GM10847 (cell line): ENCODE measurements around the gene NOP56.

Experiments
- POLR2A ChIP-seq: IDR thresholded peaks from 2 replicates; pipeline ENCODE4 v1.6.1; 2011; ENCODE audit not compliant: insufficient read length; ENCODE audit errors: extremely low read depth

The NOP56 gene

DNA sequence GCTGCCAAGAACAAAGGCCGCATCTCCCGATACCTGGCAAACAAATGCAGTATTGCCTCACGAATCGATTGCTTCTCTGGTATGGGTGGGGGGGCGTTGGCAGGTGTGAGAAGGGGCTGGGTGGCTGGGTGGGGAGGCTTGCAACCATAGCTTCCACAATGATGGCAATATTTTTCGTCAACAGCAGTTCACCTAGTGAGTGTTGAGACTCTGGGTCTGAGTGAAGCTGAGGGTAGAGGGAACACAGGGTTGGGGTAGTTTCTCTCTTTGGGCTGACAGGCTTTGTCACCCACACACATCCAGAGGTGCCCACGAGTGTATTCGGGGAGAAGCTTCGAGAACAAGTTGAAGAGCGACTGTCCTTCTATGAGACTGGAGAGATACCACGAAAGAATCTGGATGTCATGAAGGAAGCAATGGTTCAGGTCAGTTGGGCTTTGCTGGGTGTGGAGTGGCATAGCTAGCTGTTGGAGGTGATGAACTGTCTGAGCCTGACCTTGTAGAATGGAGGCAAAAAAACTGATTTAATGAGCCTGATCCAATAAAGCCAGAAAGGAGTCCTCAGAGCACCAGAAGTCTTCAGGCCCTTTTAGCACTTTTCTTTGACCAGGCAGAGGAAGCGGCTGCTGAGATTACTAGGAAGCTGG lies 4.2 kb downstream of the NOP56 start:
- TF ChIP-seq POLR2A, result no peak

DNA sequence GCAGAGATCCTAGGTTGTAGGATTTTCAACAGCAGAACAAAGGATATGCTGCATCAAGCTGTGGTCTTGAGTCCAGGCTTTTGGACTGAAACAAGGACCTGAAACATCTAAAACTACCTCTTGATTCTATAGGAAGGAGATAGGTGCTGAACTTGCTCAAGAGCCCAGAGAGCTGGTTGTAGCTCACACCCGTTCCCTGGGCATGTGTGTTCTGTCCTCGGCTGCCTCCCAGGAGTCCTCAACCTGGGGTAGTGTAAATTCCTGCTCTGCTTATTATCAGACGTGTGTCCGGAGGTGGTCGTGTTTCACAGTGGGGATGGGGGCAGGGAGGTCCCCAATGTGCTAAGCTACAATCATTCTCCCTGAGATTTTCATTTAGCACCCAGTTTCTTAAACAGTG lies 4.8 kb downstream of the NOP56 start:
- TF ChIP-seq POLR2A, result no peak

DNA sequence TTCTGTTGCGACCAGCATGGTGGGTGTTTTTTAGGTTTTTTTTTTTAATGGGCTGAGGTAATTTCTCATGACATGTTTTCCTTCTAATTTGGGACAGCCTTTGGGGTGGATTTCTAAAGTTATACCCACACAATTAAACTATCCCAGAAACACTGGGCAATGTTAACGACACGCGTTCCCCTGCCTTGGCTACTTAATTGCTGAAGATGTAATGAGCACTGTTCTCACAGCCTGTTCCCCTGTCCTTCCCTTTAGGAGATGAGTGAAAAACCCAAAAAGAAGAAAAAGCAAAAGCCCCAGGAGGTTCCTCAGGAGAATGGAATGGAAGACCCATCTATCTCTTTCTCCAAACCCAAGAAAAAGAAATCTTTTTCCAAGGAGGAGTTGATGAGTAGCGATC lies 5.2 kb downstream of the NOP56 start:
- no peak for TF ChIP-seq POLR2A

DNA sequence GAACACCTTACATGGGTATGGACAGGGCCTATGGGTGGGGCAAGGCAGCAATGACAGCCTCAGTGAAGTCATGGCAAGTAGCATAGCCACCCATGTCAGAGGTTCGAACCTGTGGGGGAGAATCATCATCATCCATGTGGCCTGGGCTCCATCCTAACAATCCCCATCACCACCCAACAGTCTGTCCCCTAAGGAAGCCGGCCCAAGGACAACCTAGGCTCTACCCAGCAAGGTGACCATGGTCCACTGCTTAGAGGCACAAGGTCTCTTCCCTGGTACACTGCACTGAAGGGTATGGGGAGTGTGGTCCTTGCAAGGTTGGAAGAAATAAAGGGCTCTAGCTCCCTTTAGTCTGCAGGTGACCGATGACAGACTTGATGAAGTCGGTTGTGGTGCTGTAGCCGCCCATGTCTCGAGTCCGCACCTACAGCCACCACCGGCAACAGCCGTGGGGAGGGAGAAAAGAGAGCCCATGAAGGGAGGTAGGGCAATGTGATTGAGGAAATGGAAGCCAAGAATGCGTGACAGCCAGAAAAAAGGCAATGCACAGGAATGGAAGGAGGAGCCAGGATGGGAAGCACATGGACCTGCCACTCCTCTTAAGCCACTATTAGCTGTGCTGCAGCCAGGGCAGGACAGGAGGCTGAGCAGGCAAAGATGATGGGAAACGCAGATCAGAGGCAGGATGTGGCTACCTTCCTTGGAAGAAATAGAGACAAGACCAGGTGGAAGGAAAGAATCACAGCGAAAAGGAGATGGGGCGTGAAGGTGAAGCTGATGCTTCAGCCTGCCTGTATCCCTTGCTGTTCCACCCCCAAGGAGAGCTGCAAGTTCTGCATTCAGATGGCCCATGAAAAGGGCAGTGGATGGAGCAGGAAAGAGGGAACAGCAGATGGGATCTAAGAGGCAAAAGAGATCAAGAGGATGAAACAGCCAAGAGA lies 6.3 kb downstream of the NOP56 start:
- no peak for TF ChIP-seq POLR2A

DNA sequence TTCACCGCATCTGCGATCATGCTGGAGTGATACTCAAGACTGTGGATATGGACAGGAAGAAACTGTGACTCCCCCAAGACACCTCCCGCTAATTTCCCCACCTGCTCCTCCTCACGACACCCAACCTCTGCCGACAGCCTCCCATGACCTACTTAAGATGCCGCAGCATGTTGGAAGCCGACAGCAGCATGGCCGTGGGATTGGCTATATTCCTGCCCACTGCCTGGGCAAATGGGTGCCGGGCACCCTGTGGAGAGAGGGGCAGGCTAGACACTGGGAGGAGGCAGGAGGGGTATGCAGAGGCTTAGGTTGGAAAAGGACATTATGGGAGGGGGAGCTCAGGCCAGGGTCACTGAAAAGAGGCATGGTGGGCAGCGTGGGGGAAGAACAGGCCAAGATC lies 7.1 kb downstream of the NOP56 start:
- TF ChIP-seq POLR2A, result no peak

DNA sequence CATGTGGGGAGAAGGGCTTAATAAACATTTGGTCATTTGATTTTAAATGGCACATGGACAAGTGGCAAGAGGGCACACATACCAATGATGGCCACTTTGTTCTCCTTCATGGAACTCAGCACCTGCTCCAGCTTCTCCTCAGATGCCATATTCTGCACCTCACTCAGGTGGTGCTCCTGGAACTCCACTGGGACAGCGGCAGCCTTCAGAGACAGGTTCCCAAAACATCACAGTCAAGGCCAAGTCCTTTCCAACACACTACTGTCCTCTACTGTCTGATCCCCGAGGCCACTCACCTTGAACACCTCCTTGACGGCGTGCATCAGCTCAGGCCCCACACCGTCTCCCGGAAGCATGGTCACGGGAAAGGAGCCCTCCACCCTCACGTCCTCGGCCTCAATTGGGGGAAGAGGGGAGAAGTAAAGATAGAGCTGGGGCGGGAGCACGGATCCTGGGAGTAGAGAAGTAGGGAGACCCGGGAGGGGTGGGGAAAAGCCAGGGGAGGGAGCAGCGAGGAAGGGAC lies 11.0 kb downstream of the NOP56 start:
- no peak for TF ChIP-seq POLR2A

DNA sequence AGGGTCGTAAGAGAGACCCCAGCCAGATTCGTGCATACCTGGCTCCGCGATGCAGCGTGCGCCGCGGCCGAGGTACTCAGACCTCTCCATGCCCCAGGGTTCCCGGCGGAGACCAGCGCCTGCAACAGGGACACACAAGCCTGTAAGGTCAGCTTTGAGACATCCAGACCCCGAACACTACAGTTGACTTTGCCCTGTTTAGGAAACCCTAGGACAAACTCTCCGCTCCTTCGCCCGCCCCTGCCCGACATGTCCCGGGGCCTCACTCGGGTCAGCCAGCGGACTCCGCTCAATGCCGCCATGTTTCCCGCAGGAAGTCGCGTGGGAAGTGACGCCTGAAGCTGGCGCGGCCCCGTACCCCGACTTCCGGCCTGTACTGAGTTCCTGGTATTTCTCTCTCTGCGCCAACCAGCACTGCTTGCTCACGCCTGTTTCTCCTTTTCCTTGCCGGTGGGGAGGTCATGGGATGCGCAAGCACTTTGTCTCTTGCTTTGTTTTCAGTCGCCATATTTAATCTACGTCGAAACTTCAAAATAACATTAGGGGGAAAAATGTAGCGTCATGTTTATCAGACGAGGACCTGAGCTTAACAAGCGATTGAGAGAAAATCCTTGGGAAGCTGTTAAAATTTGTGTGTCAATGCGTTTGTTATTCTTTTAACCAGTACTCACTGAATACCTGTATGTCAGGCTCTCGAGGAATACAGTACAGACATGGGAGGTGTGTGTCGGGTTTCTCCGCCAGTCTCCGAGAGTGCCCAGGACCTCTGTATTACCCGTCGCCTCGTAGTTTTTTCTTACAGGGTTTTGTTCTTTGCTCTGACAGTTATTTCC lies 11.7 kb downstream of the NOP56 start, which contains the start of gene IDH3B:
IDH3B (minus strand) TSS at position 330 of the 833 bp plus-strand sequence; CDS start at position 302, 28 bp downstream.
- peak; percentile 53 for TF ChIP-seq POLR2A

DNA sequence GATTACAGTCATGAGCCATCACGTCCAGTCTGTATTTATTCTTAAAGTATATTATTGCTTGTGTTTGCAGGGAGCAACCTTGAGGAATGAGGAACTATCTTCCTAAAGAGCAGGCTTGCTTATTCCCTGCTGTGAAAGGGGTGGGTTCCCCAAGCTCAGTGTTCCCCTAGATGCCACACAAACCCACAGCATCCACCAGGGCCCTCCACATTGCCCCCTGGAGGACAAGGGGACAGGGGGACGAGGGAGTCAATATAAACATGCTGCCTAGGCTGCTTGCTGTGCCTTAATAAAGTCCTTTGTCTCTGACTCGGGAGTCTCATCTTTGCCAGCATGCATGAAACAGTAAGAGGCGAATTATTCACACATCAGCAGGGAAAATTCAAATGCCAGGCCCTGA lies 19.5 kb downstream of the NOP56 start:
- no peak for TF ChIP-seq POLR2A

DNA sequence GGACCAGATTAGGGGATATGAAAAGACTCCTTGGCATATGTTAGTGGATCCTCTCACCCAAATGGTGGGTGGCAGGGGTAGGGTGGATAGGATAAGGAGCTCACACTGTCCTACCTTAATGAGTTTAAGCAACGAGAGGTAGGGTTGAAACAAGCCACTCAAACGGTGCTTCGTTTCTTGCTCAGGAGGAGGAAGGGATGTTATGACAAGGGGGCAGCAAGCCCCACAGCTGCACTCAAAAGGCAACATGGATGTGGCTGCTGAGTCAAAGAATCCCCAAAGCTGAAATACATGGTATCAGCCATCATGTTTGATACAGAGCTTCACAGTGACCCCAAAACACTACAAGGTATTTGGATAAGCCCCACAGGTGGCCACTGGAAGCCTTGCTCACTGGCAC lies 20.0 kb downstream of the NOP56 start:
- no peak for TF ChIP-seq POLR2A

DNA sequence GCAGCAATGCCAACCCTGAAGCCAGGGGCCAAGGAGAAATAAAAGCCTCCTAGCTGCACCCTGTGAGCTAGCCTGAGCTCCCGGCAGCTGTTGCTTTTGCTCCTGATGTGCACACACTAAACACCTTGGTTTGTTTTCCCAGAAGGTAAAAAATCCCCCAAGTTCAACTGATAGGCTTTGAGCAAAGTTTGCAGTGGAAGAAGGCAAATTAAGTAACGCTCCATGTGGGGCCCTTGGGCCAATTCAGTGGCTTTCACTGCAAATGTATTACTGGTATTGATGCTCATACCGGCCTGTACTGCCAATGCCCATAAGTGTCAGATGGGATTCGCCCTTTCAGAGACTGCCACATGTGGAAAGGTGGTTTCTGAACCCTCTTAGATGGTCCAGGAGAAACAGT lies 21.0 kb downstream of the NOP56 start:
- no peak for TF ChIP-seq POLR2A

DNA sequence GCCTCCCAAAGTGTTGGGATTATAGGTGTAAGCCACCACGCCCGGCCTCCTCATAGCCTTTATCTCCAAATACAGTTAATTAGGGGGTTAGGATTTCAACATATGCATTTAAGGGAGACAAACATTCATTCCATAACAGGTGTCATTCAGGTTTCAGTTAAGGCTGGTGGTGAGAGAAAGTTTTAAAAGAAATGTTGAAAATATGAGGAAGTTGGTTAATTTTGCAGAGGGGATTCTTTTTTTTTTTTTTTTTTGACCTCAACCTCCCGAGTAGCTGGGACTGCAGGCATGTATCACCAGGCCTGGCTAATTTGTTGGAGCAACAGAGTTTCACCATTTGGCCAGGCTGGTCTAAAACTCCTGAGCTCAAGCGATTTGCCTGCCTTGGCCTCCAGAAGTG lies 27.6 kb downstream of the NOP56 start:
- TF ChIP-seq POLR2A, result no peak

DNA sequence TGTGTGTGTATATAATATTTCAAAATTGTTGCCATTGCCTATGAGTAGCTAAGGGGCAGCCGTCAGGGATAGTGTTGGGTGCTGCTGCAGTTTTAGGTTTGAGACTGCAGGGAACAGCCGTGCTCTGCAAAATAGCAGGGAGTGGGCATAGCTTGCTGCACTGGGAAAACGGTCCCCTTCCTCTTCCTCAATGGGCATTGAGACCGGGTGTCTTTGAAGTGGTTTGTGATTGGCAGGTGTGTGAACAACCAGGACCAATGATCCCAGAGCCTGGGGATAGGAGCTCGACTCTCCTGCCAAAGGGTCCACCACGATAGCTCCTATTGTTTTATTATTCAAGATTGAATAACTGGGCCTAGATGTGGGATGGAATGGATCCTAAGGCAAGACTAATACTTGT lies 35.1 kb downstream of the NOP56 start:
- TF ChIP-seq POLR2A, result no peak

DNA sequence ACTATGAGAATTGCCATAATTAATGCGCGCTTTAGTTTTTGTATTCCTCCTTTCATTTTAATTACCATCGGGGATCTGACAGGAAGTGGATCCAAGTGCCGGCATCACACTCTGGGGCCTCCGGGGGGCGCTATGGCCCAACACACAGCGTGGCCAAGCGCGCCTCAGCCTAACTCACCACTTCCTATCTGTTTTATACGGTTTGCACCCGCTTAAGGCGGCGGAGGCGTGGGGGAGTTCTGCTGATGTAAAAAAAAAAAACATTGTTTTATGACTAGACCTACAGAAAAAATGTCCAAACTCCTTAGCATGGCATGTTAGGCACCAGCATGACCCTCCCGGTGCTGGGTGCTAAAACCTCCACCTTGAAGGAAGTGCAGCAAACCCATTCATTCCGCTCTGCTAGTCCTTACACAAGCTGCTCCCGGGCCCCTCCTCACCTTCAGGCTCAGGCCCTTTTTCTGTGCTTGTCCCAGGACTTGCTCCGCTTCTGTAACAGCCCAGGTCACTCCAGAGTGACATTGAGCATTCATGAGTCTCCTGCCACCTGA lies 35.7 kb downstream of the NOP56 start:
- TF ChIP-seq POLR2A, result no peak

DNA sequence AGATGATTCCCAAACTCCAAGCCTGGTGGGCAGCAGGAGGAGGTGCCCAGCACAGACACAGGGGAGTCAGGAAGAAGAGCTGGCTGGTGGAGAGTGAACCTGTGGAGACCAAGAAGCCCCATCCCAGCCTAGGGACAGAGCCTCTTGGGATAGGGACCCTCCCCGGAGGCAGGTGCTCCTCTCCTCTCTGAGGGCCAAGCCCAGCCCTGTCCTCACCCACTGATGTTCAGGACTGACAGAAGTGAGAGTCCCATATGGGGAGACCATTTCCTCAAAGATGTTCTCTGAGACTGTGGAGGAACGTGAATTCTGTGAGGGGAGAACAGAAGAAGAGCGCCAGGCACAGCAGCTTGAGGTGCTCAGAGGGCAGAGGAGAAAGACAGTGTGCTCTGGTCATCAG lies 37.8 kb downstream of the NOP56 start:
- TF ChIP-seq POLR2A, result no peak

DNA sequence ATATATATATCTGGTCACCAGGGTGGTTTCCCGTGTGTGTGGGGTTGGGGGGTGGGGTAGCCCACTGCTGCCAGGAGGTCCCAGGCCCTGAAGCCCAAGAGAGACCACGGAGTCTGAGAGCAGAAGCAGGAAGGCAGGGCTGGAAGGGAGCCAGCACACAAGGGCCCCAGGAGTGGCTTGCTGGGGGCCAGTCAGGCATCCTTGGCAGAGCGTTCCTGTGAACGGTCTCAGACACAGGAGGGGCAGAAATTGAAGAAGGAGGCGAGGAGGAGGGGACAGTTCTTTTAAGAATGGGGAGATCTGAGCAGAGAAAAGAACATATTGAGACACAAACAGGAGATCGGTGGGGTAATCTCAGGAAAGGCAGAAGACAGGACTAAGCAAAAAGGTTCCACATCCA lies 38.3 kb downstream of the NOP56 start:
- no peak for TF ChIP-seq POLR2A
